HFF-Myc (cell line): ENCODE measurements around the gene ERAS.

Experiments
- DNase-seq: peaks from one replicate; pipeline ENCODE4 v3.0.0-alpha.2; 2011; ENCODE audit warnings: low read depth; ENCODE audit errors: extremely low read depth
- H3K4me3 ChIP-seq: replicated peaks from 2 replicates; pipeline ENCODE4 v1.5.1; 2011; ENCODE audit warnings: low read depth, mild to moderate bottlenecking, control low read depth, low read length
- CTCF ChIP-seq: IDR thresholded peaks from 2 replicates; pipeline ENCODE4 v1.5.1; 2012; ENCODE audit warnings: mild to moderate bottlenecking, low read depth, low read length, control low read depth; ENCODE audit errors: missing control alignments

ERAS gene

GRCh38 chrX:48798318-48798717 is 28.0 kb upstream of the ERAS start:
- no peak overlapping the region for H3K4me3 ChIP-seq
- no peak for DNase-seq
- TF ChIP-seq CTCF, result no peak

GRCh38 chrX:48800574-48801279 is 25.6 kb upstream of the ERAS start:
- TF ChIP-seq CTCF, result no peak
- no peak for DNase-seq
- peak overlapping the region; percentile 55 for H3K4me3 ChIP-seq

- TF ChIP-seq CTCF, result no peak
- DNase-seq, result peak; percentile 92
- peak within 1 kb of the TSS; percentile 57 for H3K4me3 ChIP-seq
Measured at GRCh38 chrX:48801280-48802088, 24.8 kb upstream of the ERAS start, which contains the start of gene HDAC6. HDAC6 (plus strand) TSS chrX:48802067; CDS start chrX:48802693, 626 bp downstream.

GRCh38 chrX:48802089-48802904 is 24.0 kb upstream of the ERAS start:
- H3K4me3 ChIP-seq, result peak overlapping the region; percentile 57
- DNase-seq, result peak; percentile 33
- TF ChIP-seq CTCF, result no peak

GRCh38 chrX:48802905-48803200 is 23.5 kb upstream of the ERAS start:
- no peak for DNase-seq
- no peak for TF ChIP-seq CTCF
- H3K4me3 ChIP-seq, result peak overlapping the region; percentile 57

GRCh38 chrX:48806081-48806480 is 20.2 kb upstream of the ERAS start:
- no peak for TF ChIP-seq CTCF
- H3K4me3 ChIP-seq, result no peak overlapping the region
- no peak for DNase-seq
